Loucy (cell line): Measurements from ENCODE around the gene CD101.

Source experiments
- H2AFZ ChIP-seq: fragments of 200-600 bp; sonication (generic); 2 replicates; pipeline ENCODE4 v1.6.0; 2016; ENCODE audit warnings: antibody characterized with exemption, mild to moderate bottlenecking, low read length, moderate library complexity
- H3F3A ChIP-seq: fragments of 200-600 bp; 2 replicates; pipeline ENCODE4 v1.6.0; 2016; ENCODE audit warnings: antibody characterized with exemption, low read depth, mild to moderate bottlenecking
- H3K27me3 ChIP-seq: fragments of 200-600 bp; sonication (generic); 2 replicates; pipeline ENCODE4 v1.6.1; 2014; ENCODE audit warnings: low read length, mild to moderate bottlenecking; ENCODE audit not compliant: insufficient read depth, poor library complexity, severe bottlenecking
- H3K36me3 ChIP-seq: fragments of 200-600 bp; sonication (generic); 2 replicates; pipeline ENCODE4 v1.6.1; 2016; ENCODE audit warnings: low read length; ENCODE audit not compliant: insufficient read depth
- H3K4me1 ChIP-seq: fragments of 200-600 bp; sonication (generic); 2 replicates; pipeline ENCODE4 v1.5.1; 2014; ENCODE audit warnings: low read length, mild to moderate bottlenecking; ENCODE audit not compliant: insufficient read depth, poor library complexity, severe bottlenecking
- H3K4me2 ChIP-seq: fragments of 200-600 bp; sonication (generic); 2 replicates; pipeline ENCODE4 v1.6.0; 2014; ENCODE audit warnings: antibody characterized with exemption, low read length, low read depth, mild to moderate bottlenecking; ENCODE audit not compliant: poor library complexity, severe bottlenecking
- H3K4me3 ChIP-seq: fragments of 200-600 bp; sonication (generic); 2 replicates; pipeline ENCODE4 v1.5.1; 2014; ENCODE audit warnings: low read length, mild to moderate bottlenecking, mixed read lengths; ENCODE audit not compliant: poor library complexity, severe bottlenecking
- H3K79me2 ChIP-seq: fragments of 200-600 bp; sonication (generic); 2 replicates; pipeline ENCODE4 v1.6.1; 2014; ENCODE audit warnings: low read length; ENCODE audit not compliant: insufficient read depth
- H3K9ac ChIP-seq: fragments of 200-600 bp; sonication (generic); 2 replicates; pipeline ENCODE4 v1.6.0; 2014; ENCODE audit warnings: mild to moderate bottlenecking, low read depth, low read length, moderate library complexity; ENCODE audit not compliant: poor library complexity, severe bottlenecking
- H3K9me2 ChIP-seq: fragments of 200-600 bp; sonication (generic); replicated peaks from 2 replicates; pipeline ENCODE4 v1.6.1; 2016; ENCODE audit warnings: low read depth, low read length, mixed read lengths
- H3K9me3 ChIP-seq: fragments of 200-600 bp; sonication (generic); 2 replicates; pipeline ENCODE4 v1.6.1; 2014; ENCODE audit warnings: mild to moderate bottlenecking, antibody characterized with exemption, low read length, low read depth; ENCODE audit not compliant: insufficient read depth
- H4K20me1 ChIP-seq: fragments of 200-600 bp; sonication (generic); 2 replicates; pipeline ENCODE4 v1.6.0; 2014; ENCODE audit warnings: antibody characterized with exemption, low read length, mild to moderate bottlenecking; ENCODE audit not compliant: insufficient read depth, poor library complexity, severe bottlenecking
- EZH2phosphoT487 ChIP-seq: fragments of 200-600 bp; IDR thresholded peaks from 2 replicates; pipeline ENCODE4 v1.6.1; 2018; ENCODE audit warnings: antibody characterized with exemption, mild to moderate bottlenecking, moderate library complexity, borderline replicate concordance
- TF ChIP-seq, protein P1 (sequence below): fragments of 200-600 bp; sonication (generic); conservative IDR thresholded peaks from 2 replicates; pipeline ENCODE4 v1.5.1; 2014; ENCODE audit warnings: mild to moderate bottlenecking, antibody characterized with exemption, low read length

CD101 gene

DNA sequence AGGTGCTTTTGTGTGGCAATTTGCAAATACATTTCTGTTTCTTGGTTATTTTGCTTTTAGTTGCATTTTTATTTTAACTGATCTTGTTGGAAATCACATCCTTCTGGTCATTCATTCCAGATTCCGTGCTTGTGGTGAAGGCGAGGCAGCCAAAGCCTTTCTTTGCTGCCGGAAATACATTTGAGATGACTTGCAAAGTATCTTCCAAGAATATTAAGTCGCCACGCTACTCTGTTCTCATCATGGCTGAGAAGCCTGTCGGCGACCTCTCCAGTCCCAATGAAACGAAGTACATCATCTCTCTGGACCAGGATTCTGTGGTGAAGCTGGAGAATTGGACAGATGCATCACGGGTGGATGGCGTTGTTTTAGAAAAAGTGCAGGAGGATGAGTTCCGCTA lies 34.8 kb upstream of the CD101 start:
- H3K4me3 ChIP-seq, result no peak overlapping the region
- no peaks in the 10 kb centered on the region for H3K9me2 ChIP-seq
- H4K20me1 ChIP-seq, result no peaks in the 10 kb centered on the region
- H3K79me2 ChIP-seq, result no peaks in the 10 kb centered on the region
- TF ChIP-seq, protein P1, sequence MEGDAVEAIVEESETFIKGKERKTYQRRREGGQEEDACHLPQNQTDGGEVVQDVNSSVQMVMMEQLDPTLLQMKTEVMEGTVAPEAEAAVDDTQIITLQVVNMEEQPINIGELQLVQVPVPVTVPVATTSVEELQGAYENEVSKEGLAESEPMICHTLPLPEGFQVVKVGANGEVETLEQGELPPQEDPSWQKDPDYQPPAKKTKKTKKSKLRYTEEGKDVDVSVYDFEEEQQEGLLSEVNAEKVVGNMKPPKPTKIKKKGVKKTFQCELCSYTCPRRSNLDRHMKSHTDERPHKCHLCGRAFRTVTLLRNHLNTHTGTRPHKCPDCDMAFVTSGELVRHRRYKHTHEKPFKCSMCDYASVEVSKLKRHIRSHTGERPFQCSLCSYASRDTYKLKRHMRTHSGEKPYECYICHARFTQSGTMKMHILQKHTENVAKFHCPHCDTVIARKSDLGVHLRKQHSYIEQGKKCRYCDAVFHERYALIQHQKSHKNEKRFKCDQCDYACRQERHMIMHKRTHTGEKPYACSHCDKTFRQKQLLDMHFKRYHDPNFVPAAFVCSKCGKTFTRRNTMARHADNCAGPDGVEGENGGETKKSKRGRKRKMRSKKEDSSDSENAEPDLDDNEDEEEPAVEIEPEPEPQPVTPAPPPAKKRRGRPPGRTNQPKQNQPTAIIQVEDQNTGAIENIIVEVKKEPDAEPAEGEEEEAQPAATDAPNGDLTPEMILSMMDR, result no peak
- TF ChIP-seq EZH2phosphoT487, result no peak
- H3F3A ChIP-seq, result no peaks in the 10 kb centered on the region
- peaks cover 52% of the 10 kb centered on the region for H3K27me3 ChIP-seq
- no peaks in the 10 kb centered on the region for H3K9me3 ChIP-seq
- H3K36me3 ChIP-seq, result no peaks in the 10 kb centered on the region
- no peak overlapping the region for H3K4me2 ChIP-seq
- no peak overlapping the region for H3K9ac ChIP-seq
- H3K4me1 ChIP-seq, result peaks cover 15% of the 10 kb centered on the region
- no peak overlapping the region for H2AFZ ChIP-seq

DNA sequence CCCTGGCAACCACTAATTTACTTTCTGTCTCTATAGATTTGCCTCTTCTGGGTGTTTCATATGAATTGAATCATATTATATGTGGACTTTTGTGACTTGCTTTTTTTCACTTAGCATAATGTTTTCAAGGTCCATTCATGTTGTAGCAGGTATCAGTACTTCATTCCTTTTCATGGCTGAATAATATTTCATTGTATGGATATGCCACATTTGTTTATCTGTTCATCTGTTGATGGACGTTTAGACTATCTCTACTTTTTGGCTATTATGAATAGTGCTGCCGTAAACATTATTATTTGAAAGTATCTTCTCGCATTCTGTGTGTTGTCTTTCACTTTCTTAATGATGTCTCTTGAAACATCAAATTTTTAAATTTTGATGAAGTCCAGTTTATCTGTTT lies 32.8 kb upstream of the CD101 start:
- Histone ChIP-seq H3K4me3 (no peak overlapping the region), H4K20me1 (no peaks in the 10 kb centered on the region), H3K36me3 (no peaks in the 10 kb centered on the region), H3K9me2 (no peaks in the 10 kb centered on the region), H3K27me3 (peaks cover 47% of the 10 kb centered on the region), H3K4me2 (no peak overlapping the region), H3F3A (no peaks in the 10 kb centered on the region), H3K9me3 (no peaks in the 10 kb centered on the region), H2AFZ (no peak overlapping the region), H3K4me1 (no peaks in the 10 kb centered on the region), H3K79me2 (no peaks in the 10 kb centered on the region), H3K9ac (no peak overlapping the region)
- no peak for TF ChIP-seq EZH2phosphoT487
- TF ChIP-seq, protein P1, result no peak

DNA sequence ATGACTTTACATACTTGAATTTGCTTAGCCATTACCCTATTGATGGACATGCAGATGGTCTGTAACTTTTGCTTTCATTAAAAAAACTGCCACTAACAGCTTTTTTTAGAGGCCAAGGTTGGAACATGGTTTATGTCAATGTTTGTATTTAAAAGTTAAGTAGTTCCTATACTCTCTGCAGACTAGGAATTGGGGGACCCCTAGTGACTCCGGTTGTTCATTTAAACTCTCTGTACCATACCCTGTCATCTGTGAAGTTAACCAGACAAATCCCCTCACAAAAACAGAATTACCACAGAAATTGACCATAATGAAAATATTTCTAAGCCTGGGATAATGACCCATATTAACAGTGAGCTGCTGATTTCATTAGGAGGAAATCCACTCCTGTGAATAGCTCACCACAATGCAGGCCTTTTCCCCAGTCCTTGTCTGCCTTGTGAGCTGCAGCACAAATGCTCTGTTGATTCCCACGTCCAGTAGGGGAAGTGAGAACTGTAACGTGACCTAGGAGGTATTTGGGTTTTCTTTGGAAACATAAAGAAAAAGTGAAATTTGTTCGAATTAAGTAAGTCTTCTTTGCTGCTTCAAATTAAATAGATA lies 30.2 kb upstream of the CD101 start:
- Histone ChIP-seq H2AFZ (no peak overlapping the region), H3K9ac (no peak overlapping the region), H4K20me1 (no peaks in the 10 kb centered on the region), H3K79me2 (no peaks in the 10 kb centered on the region), H3K4me3 (no peak overlapping the region), H3K4me2 (no peak overlapping the region), H3K9me2 (no peaks in the 10 kb centered on the region), H3F3A (no peaks in the 10 kb centered on the region), H3K9me3 (no peaks in the 10 kb centered on the region), H3K4me1 (no peaks in the 10 kb centered on the region), H3K27me3 (peaks cover 22% of the 10 kb centered on the region), H3K36me3 (no peaks in the 10 kb centered on the region)
- TF ChIP-seq EZH2phosphoT487, result no peak
- TF ChIP-seq, protein P1, result no peak
